Panc1 (cell line): Measurements from ENCODE around the gene WDR20. TPM values are rescaled to one million over a fixed set of nuclear protein-coding genes. Genes with fewer than 3 reads are reported as not detected.

ENCODE experiments used
- ATAC-seq: fragments of 200-7000 bp; cut with Tn5 transposase; 2 replicates; pipeline ENCODE4 v1.9.1; 2020; ENCODE audit warnings: mild to moderate bottlenecking, moderate library complexity
- BruUV-seq: library from RNA; stranded (reverse); fragments of 400-500 nt; replicated peaks from 2 replicates; lab custom pipeline; 2021; lab: Mats Ljungman, UMichigan
- CTCF ChIA-PET: fragments of 300-600 bp; sonication (Branson Sonifier 250); formaldehyde crosslinking; loops from one replicate; lab custom pipeline; 2022; ENCODE audit warnings: antibody characterized with exemption; lab: Charles Lee
- POLR2A ChIA-PET: fragments of 300-600 bp; sonication (Branson Sonifier 250); formaldehyde crosslinking; loops from one replicate; lab custom pipeline; 2022; ENCODE audit warnings: antibody characterized with exemption; lab: Charles Lee
- DNase-seq: peaks from one replicate; pipeline ENCODE4 v3.0.0-alpha.2; 2010; ENCODE audit warnings: low read depth, low spot score
- H3K27ac ChIP-seq: 2 replicates; pipeline ENCODE4 v1.5.1; 2011; ENCODE audit warnings: mild to moderate bottlenecking, low read length, inconsistent platforms
- H3K27me3 ChIP-seq: fragments of 200-500 bp; sonication (Bioruptor generic); 2 replicates; pipeline ENCODE4 v1.6.0; 2014; ENCODE audit warnings: low read length, inconsistent platforms; ENCODE audit not compliant: control insufficient read depth, insufficient read depth
- H3K36me3 ChIP-seq: fragments of 200-500 bp; sonication (Bioruptor generic); 2 replicates; pipeline ENCODE4 v1.5.1; 2014; ENCODE audit warnings: inconsistent platforms, mild to moderate bottlenecking, low read length, moderate library complexity; ENCODE audit not compliant: control insufficient read depth, insufficient read depth
- H3K4me1 ChIP-seq: 2 replicates; pipeline ENCODE4 v1.5.1; 2011; ENCODE audit warnings: inconsistent platforms, mild to moderate bottlenecking, low read length, moderate library complexity; ENCODE audit not compliant: control insufficient read depth, insufficient read depth
- H3K4me3 ChIP-seq, 2 experiments: 2 replicates each; pipeline ENCODE4 v1.5.1; 2011 to 2012; ENCODE audit warnings: low read depth in 2 of 2, low read length in 2 of 2, mild to moderate bottlenecking in 2 of 2, inconsistent platforms in 1 of 2, moderate library complexity in 1 of 2
- H3K9me3 ChIP-seq: fragments of 200-500 bp; sonication (Bioruptor generic); 2 replicates; pipeline ENCODE4 v1.5.1; 2014; ENCODE audit warnings: low read depth, mild to moderate bottlenecking, inconsistent platforms, low read length, moderate library complexity; ENCODE audit not compliant: control insufficient read depth, insufficient read depth
- POLR2AphosphoS5 ChIP-seq: IDR thresholded peaks from 2 replicates; pipeline ENCODE4 v1.6.1; 2012; ENCODE audit warnings: mild to moderate bottlenecking, low read depth, low read length, moderate library complexity
- SIN3A ChIP-seq: IDR thresholded peaks from 2 replicates; pipeline ENCODE4 v1.6.1; 2012; ENCODE audit warnings: low read depth, mild to moderate bottlenecking, low read length, moderate library complexity, borderline replicate concordance; ENCODE audit not compliant: insufficient read depth
- TCF7L2 ChIP-seq: IDR thresholded peaks from 2 replicates; pipeline ENCODE4 v1.6.1; 2011; ENCODE audit warnings: mild to moderate bottlenecking, low read depth, low read length, inconsistent platforms
- in situ Hi-C: cut with HindIII; loops from 2 replicates; pipeline ENCODE4 v1.10.0; 2016; ENCODE audit warnings: low sequenced_read_pairs, low pct_unique_long_range_greater_than_20kb
- intact Hi-C: fragments of 100-400 bp; cut with micrococcal nuclease; formaldehyde crosslinking; loops from one replicate; pipeline ENCODE4 v1.10.0; 2022; ENCODE audit not compliant: unreplicated experiment
- total RNA-seq: library from RNA; stranded (reverse); gene quantifications from one replicate; pipeline ENCODE4 v1.2.1, GENCODE V29; 2021; ENCODE audit not compliant: unreplicated experiment
- TF ChIP-seq, protein P1 (sequence below): fragments of 450-650 bp; IDR thresholded peaks from 2 replicates; pipeline ENCODE4 v1.5.1; 2017; ENCODE audit warnings: mild to moderate bottlenecking
- TF ChIP-seq, protein P2 (sequence below), 2 experiments: IDR thresholded peaks; 2 replicates each; pipeline ENCODE4 v1.6.1; 2011 to 2012; ENCODE audit warnings: low read depth in 2 of 2, control low read depth in 1 of 2, low read length in 1 of 2, mild to moderate bottlenecking in 1 of 2, moderate library complexity in 1 of 2; ENCODE audit not compliant: insufficient read depth in 1 of 2

WDR20 gene
- total RNA-seq, 1 experiment from 2014 or later, result 20.2 TPM

DNA sequence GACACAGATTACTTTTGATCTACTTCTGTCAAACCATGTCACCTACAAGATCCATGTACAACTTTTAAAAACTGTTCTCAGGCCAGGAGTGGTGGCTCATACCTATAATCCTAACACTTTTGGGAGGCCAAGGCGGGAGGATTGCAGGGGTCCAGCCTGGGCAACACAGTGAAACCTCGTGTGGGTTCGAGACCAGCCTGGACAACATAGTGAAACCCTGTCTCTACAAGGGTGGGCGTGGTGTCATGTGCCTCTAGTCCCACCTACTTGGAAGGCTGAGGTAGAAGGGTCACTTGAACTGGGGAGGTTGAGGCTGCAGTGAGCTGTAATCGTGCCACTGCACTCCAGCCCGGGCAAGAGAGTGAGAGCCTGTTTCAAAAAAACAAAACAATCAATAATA is 5.7 kb downstream of the WDR20 start:
- DNase-seq, result no peak
- no peaks in the 10 kb centered on the region for H3K27me3 ChIP-seq
- in situ Hi-C loops, result no loop called here
- H3K4me3 ChIP-seq, result no peak overlapping the region
- TF ChIP-seq TCF7L2 (no peak), SIN3A (no peak), POLR2AphosphoS5 (no peak)
- TF ChIP-seq, protein P1, sequence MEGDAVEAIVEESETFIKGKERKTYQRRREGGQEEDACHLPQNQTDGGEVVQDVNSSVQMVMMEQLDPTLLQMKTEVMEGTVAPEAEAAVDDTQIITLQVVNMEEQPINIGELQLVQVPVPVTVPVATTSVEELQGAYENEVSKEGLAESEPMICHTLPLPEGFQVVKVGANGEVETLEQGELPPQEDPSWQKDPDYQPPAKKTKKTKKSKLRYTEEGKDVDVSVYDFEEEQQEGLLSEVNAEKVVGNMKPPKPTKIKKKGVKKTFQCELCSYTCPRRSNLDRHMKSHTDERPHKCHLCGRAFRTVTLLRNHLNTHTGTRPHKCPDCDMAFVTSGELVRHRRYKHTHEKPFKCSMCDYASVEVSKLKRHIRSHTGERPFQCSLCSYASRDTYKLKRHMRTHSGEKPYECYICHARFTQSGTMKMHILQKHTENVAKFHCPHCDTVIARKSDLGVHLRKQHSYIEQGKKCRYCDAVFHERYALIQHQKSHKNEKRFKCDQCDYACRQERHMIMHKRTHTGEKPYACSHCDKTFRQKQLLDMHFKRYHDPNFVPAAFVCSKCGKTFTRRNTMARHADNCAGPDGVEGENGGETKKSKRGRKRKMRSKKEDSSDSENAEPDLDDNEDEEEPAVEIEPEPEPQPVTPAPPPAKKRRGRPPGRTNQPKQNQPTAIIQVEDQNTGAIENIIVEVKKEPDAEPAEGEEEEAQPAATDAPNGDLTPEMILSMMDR, result no peak
- TF ChIP-seq, protein P2, sequence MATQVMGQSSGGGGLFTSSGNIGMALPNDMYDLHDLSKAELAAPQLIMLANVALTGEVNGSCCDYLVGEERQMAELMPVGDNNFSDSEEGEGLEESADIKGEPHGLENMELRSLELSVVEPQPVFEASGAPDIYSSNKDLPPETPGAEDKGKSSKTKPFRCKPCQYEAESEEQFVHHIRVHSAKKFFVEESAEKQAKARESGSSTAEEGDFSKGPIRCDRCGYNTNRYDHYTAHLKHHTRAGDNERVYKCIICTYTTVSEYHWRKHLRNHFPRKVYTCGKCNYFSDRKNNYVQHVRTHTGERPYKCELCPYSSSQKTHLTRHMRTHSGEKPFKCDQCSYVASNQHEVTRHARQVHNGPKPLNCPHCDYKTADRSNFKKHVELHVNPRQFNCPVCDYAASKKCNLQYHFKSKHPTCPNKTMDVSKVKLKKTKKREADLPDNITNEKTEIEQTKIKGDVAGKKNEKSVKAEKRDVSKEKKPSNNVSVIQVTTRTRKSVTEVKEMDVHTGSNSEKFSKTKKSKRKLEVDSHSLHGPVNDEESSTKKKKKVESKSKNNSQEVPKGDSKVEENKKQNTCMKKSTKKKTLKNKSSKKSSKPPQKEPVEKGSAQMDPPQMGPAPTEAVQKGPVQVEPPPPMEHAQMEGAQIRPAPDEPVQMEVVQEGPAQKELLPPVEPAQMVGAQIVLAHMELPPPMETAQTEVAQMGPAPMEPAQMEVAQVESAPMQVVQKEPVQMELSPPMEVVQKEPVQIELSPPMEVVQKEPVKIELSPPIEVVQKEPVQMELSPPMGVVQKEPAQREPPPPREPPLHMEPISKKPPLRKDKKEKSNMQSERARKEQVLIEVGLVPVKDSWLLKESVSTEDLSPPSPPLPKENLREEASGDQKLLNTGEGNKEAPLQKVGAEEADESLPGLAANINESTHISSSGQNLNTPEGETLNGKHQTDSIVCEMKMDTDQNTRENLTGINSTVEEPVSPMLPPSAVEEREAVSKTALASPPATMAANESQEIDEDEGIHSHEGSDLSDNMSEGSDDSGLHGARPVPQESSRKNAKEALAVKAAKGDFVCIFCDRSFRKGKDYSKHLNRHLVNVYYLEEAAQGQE (IDR thresholded peaks at IDR 0.05; ENCODE audit: insufficient read depth in 1 of 2, low read depth in 2 of 2, low read length in 1 of 2), result no peak
- ATAC-seq, result no peak
- no peaks in the 10 kb centered on the region for H3K36me3 ChIP-seq
- peaks cover 5% of the 10 kb centered on the region; the same call in 1 of the 2 replicates for H3K4me1 ChIP-seq
- H3K27ac ChIP-seq, result no peak overlapping the region
- intact Hi-C loops, result no loop called here
- no peaks in the 10 kb centered on the region for H3K9me3 ChIP-seq
- CTCF ChIA-PET, result no interaction called here
- no TSS peak for BruUV-seq
- POLR2A ChIA-PET, result interaction anchor here (0.6 kb wide), 1 partner anchor 37 kb away, joined by 4 read pairs; no protein-coding TSS in a partner anchor

DNA sequence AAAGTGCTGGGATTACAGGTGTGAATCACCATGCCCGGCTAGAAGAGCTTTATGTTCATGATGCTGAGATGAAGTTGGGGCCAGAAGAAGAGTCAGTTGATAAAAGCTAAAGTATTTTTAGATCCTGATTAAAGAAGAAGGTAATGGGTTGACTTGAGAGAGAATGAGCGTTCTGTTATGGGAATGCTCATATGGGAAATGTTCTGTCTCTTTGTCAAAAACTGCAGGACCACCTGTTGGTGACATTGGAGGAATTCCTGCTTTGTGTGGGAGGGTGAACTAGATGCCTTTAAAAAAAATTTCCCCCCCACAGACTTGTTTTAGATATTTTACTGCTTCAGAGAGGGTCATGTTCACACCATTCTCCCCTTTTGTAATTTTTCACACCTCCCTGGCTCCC is 6.7 kb downstream of the WDR20 start:
- POLR2A ChIA-PET, result interaction anchor here (0.7 kb wide), 1 partner anchor 445 kb away, joined by 15 read pairs; no protein-coding TSS in a partner anchor
- Histone ChIP-seq H3K4me3 (no peak overlapping the region), H3K27me3 (no peaks in the 10 kb centered on the region), H3K9me3 (no peaks in the 10 kb centered on the region), H3K36me3 (no peaks in the 10 kb centered on the region), H3K4me1 (peaks cover 5% of the 10 kb centered on the region; the same call in 1 of the 2 replicates), H3K27ac (no peak overlapping the region)
- no peak for ATAC-seq
- intact Hi-C loops, result no loop called here
- no peak for DNase-seq
- TF ChIP-seq TCF7L2, result no peak
- TF ChIP-seq, protein P2 (IDR thresholded peaks at IDR 0.05; ENCODE audit: insufficient read depth in 1 of 2, low read depth in 2 of 2, low read length in 1 of 2), result no peak
- TF ChIP-seq SIN3A, result no peak
- no peak for TF ChIP-seq POLR2AphosphoS5
- TF ChIP-seq, protein P1, result no peak
- in situ Hi-C loops, result no loop called here
- no TSS peak for BruUV-seq
- CTCF ChIA-PET, result no interaction called here
